BLaER1 (cell line): Measurements from ENCODE around the gene MED16.
A peak's percentile ranks its signal among the peaks of the same experiment; 100 is the strongest.

Experiments used
- H3K27ac ChIP-seq: shearing (Covaris generic); formaldehyde crosslinking; 2 replicates; pipeline ENCODE4 v1.8.1; 2022
- H3K27me3 ChIP-seq: shearing (Covaris generic); formaldehyde crosslinking; 2 replicates; pipeline ENCODE4 v1.8.1; 2022
- H3K36me3 ChIP-seq: shearing (Covaris generic); formaldehyde crosslinking; 2 replicates; pipeline ENCODE4 v1.8.1; 2022
- H3K4me1 ChIP-seq: shearing (Covaris generic); formaldehyde crosslinking; 2 replicates; pipeline ENCODE4 v1.8.1; 2022
- H3K4me2 ChIP-seq: shearing (Covaris generic); formaldehyde crosslinking; 2 replicates; pipeline ENCODE4 v1.8.1; 2022
- H3K4me3 ChIP-seq: shearing (Covaris generic); formaldehyde crosslinking; 2 replicates; pipeline ENCODE4 v1.8.1; 2022
- H3K9ac ChIP-seq: shearing (Covaris generic); formaldehyde crosslinking; 2 replicates; pipeline ENCODE4 v1.8.1; 2022
- H3K9me3 ChIP-seq: shearing (Covaris generic); formaldehyde crosslinking; 2 replicates; pipeline ENCODE4 v1.8.1; 2022
- H4K20me1 ChIP-seq: shearing (Covaris generic); formaldehyde crosslinking; 2 replicates; pipeline ENCODE4 v1.8.1; 2022
- Cebpa-rat ChIP-seq: shearing (Covaris generic); IDR thresholded peaks from 2 replicates; pipeline ENCODE4 v1.8.1; 2022

Gene MED16

DNA sequence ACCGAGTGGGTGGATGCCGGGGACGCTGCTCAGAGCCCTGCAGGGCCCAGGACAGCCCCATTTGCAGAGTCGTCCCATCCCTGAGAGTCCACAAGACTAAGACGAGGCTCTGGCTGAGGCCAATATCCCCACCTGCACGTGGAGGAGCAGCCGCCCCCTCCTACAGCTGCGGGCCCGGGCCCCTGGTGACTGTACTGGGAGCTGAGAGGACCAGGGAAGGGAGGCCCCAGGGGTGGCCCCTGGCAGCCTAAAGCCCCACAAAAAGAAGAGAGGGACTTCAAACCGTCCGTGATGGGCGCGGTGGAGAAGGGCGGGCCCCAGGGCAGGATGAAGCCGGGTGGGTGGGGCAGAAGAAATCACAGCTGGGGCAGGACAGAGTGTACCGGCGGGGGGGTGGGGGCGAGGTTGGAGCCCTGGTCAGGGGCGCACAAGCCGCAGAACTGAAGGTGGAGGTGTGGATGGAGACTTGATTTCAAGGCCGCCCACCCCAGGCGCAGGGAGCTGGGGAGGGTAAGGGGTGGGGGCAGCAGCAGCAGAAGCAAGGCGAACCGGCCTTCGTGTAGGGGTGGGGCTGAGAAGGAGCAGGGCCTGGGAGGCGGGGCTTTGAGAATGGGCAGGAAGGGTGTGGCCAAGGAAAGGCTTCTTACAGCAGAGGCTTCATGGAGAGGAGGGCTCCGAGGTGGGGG is 20.6 kb downstream of the MED16 start:
- Histone ChIP-seq H3K4me2 (peak overlapping the region; percentile 69), H3K9ac (no peak overlapping the region), H3K9me3 (no peaks in the 10 kb centered on the region), H3K27ac (peak overlapping the region; percentile 41), H3K4me3 (no peak overlapping the region), H3K4me1 (peaks cover 38% of the 10 kb centered on the region), H3K27me3 (no peaks in the 10 kb centered on the region), H3K36me3 (peaks cover 78% of the 10 kb centered on the region), H4K20me1 (peaks cover 33% of the 10 kb centered on the region)
- no peak for TF ChIP-seq Cebpa-rat

DNA sequence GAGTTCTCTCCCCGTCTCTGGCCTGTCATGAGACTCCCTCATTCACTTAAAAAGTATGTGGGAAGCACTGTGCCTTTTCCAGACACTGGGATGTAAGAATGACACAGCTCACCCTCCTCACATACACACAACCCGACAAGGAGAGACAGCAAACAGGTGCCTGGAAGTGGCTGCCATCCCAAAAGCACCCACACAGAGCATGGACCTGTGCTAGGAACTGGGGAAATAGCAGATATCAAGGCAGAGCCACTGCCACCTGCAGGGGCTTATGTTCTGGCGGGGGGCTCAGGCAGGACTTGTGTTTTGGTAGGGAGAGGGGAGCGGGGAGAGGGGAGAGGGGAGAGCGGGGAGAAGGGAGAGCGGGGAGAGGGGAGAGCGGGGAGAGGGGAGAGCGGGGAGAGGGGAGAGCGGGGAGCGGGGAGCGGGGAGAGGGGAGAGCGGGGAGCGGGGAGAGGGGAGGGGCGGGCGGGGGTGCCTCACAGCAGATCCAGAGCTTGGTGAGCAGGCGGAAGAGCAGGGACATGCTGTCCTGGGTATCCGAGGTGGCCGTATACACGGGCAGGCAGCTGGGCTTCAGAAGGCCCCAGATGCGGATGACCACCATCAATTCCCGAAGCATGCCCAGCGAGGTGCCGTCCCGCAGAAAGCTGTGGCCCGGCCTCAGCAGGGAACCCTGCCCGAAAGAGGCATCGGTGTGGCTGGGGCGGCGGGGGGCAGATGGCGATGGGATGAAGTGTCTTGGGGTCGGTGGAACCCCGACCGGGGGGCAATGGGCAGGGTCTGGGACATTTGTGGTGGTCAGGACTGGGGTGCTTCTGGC is 21.3 kb downstream of the MED16 start:
- H3K36me3 ChIP-seq: peaks cover 71% of the 10 kb centered on the region
- H3K9ac ChIP-seq: no peak overlapping the region
- H3K27me3 ChIP-seq: no peaks in the 10 kb centered on the region
- H4K20me1 ChIP-seq: peaks cover 29% of the 10 kb centered on the region
- no peaks in the 10 kb centered on the region for H3K9me3 ChIP-seq
- H3K4me1 ChIP-seq: peaks cover 45% of the 10 kb centered on the region
- peak overlapping the region; percentile 41 for H3K27ac ChIP-seq
- H3K4me2 ChIP-seq: peak overlapping the region; percentile 69
- TF ChIP-seq Cebpa-rat: no peak
- no peak overlapping the region for H3K4me3 ChIP-seq

- Histone ChIP-seq H3K4me2 (no peak overlapping the region), H3K4me1 (peaks cover 46% of the 10 kb centered on the region), H3K9me3 (no peaks in the 10 kb centered on the region), H3K36me3 (peaks cover 64% of the 10 kb centered on the region), H3K9ac (no peak overlapping the region), H3K4me3 (no peak overlapping the region), H3K27ac (no peak overlapping the region), H4K20me1 (peaks cover 23% of the 10 kb centered on the region), H3K27me3 (no peaks in the 10 kb centered on the region)
- no peak for TF ChIP-seq Cebpa-rat
Observed at GRCh38 chr19:870963-871401, 22.0 kb downstream of the MED16 start.

- no peak for TF ChIP-seq Cebpa-rat
- Histone ChIP-seq H3K4me1 (peaks cover 46% of the 10 kb centered on the region), H3K27ac (no peak overlapping the region), H3K9me3 (no peaks in the 10 kb centered on the region), H3K4me3 (no peak overlapping the region), H4K20me1 (peaks cover 17% of the 10 kb centered on the region), H3K36me3 (peaks cover 57% of the 10 kb centered on the region), H3K4me2 (no peak overlapping the region), H3K27me3 (no peaks in the 10 kb centered on the region), H3K9ac (no peak overlapping the region)
Observed at GRCh38 chr19:870314-870713, 22.7 kb downstream of the MED16 start.

- no peak for TF ChIP-seq Cebpa-rat
- H3K27me3 ChIP-seq: no peaks in the 10 kb centered on the region
- H3K4me1 ChIP-seq: peaks cover 53% of the 10 kb centered on the region
- H3K4me2 ChIP-seq: no peak overlapping the region
- peaks cover 49% of the 10 kb centered on the region for H3K36me3 ChIP-seq
- H4K20me1 ChIP-seq: peaks cover 12% of the 10 kb centered on the region
- no peak overlapping the region for H3K4me3 ChIP-seq
- H3K9ac ChIP-seq: no peak overlapping the region
- H3K9me3 ChIP-seq: no peaks in the 10 kb centered on the region
- 0 out of 2 replicates have a peak overlapping the region, but pooled peaks have one; percentile 84 for H3K27ac ChIP-seq
Observed at GRCh38 chr19:869245-870177, 23.5 kb downstream of the MED16 start.

GRCh38 chr19:868458-869244 is 24.3 kb downstream of the MED16 start:
- Histone ChIP-seq H4K20me1 (peaks cover 4% of the 10 kb centered on the region), H3K9me3 (no peaks in the 10 kb centered on the region), H3K9ac (peak overlapping the region; percentile 60; the same call in 1 of the 2 replicates), H3K4me2 (peak overlapping the region; percentile 75), H3K4me1 (peaks cover 54% of the 10 kb centered on the region), H3K27me3 (no peaks in the 10 kb centered on the region), H3K27ac (peak overlapping the region; percentile 84), H3K36me3 (peaks cover 41% of the 10 kb centered on the region), H3K4me3 (no peak overlapping the region)
- TF ChIP-seq Cebpa-rat: no peak

DNA sequence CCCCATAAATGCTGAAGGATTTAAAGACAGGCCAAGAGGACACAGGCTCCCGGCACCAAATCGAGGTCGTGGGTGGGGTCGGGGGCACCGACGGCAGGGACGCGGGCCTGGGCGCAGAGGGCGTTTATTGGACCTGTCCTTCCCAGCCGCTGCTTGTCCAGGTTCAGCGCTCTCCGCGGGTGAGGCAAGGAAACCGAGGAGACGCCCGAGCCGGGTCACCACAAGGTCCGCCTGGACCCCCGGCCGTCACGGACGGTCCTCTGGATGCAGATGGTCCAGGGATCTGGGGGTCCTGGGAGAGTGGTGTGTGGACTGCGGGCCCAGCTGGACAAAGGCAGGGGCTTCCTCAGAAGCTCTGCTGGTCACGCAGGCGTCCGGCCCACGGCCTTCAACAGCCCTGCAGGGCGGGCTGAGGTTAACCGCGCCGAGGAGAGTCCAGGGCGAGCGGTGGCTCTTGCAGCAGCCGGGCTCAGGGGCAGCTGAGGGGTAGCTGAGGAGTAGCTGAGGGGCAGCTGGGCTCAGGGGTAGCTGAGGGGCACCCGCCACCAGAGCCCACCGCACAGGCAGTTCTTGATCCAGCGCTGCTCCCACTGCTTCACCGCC is 25.0 kb downstream of the MED16 start:
- no peak for TF ChIP-seq Cebpa-rat
- peaks cover 6% of the 10 kb centered on the region for H3K27me3 ChIP-seq
- H3K27ac ChIP-seq: peak overlapping the region; percentile 84
- peaks cover 57% of the 10 kb centered on the region for H3K4me1 ChIP-seq
- H3K9ac ChIP-seq: peak overlapping the region; percentile 60; the same call in 1 of the 2 replicates
- peak overlapping the region; percentile 17; the same call in 1 of the 2 replicates for H3K4me3 ChIP-seq
- no peaks in the 10 kb centered on the region for H4K20me1 ChIP-seq
- no peaks in the 10 kb centered on the region for H3K9me3 ChIP-seq
- H3K4me2 ChIP-seq: peak overlapping the region; percentile 75
- peaks cover 38% of the 10 kb centered on the region for H3K36me3 ChIP-seq

DNA sequence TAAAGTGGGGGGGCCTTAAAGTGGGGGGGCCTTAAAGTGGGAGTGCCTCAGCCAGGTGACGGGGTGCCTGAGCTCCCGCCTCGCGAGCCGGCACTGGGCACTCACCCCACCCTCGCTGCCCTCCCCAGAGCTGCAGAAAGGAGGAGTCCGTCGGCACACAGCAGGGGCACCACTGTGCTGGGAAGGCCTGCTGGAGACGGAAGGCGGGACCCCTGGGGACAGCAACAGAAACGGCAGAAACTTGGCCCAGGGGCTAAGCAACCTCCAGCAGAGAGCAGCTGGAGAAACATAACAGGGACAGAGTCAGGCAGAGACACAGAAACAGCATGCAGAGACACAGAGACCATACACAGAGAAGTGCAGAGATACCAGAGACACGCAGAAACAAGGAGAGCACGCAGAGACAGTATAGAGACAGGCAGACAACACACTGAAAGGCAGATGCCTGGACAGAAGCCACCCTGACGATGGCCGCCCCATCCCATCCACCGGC is 25.6 kb downstream of the MED16 start:
- H3K27me3 ChIP-seq: peaks cover 11% of the 10 kb centered on the region
- H3K4me1 ChIP-seq: peaks cover 59% of the 10 kb centered on the region
- H4K20me1 ChIP-seq: no peaks in the 10 kb centered on the region
- no peaks in the 10 kb centered on the region for H3K9me3 ChIP-seq
- H3K4me3 ChIP-seq: peak overlapping the region; percentile 17; the same call in 1 of the 2 replicates
- no peak for TF ChIP-seq Cebpa-rat
- peak overlapping the region; percentile 75 for H3K4me2 ChIP-seq
- peak overlapping the region; percentile 84 for H3K27ac ChIP-seq
- peak overlapping the region; percentile 60; the same call in 1 of the 2 replicates for H3K9ac ChIP-seq
- peaks cover 38% of the 10 kb centered on the region for H3K36me3 ChIP-seq
